HG03280 (cell line): ENCODE measurements around the gene LYZL6.

ENCODE experiments used
- ATAC-seq: cut with Tn5 transposase; IDR thresholded peaks from one replicate; pipeline ENCODE4 v1.9.1; 2021; ENCODE audit warnings: mild to moderate bottlenecking, moderate library complexity; ENCODE audit not compliant: unreplicated experiment

LYZL6 gene, protein sequence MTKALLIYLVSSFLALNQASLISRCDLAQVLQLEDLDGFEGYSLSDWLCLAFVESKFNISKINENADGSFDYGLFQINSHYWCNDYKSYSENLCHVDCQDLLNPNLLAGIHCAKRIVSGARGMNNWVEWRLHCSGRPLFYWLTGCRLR

DNA sequence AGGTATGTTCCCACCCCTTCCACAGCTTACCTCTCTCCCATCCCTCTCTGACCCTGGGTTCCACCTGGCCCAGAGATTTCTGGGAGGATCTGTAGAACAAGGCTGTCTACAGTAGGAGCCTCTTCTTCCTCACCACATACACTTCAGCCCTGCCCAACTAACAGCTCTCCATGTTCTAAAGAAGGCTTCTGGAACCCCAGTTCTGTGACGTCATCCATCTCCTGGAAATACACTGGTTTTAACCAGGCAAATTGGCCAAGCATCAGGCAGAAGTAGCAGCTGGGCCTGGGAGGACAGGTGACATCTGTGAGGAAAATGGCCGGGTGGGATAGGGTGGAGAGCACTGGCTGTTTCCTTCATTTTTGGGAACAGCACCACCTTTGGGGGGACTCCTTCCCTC, at the start of gene LYZL6:
TSS of gene LYZL6 (minus strand) at position 177 of the 400 bp plus-strand sequence. CDS start 4,357 bp downstream, outside the sequence.
- ATAC-seq, result no peak

DNA sequence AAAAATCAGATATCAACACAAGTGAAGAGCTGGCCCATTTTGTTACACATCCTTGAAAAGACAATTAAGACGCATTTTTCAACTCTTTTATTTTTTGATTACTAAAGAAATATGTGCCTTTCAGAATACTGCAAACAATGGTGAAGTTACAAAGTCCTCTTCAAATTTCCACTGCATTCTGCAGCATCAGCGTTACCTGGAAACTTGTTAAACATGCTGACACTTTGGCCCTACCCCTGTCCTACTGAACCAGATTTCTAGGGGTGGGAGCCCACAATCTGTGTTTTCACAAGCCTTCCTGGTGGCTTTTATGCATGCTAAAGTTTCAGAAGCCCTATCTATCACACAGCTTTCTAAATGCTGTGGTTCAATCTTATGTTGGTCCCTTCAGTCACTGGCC, 47.6 kb upstream of the LYZL6 start:
- ATAC-seq, result no peak

DNA sequence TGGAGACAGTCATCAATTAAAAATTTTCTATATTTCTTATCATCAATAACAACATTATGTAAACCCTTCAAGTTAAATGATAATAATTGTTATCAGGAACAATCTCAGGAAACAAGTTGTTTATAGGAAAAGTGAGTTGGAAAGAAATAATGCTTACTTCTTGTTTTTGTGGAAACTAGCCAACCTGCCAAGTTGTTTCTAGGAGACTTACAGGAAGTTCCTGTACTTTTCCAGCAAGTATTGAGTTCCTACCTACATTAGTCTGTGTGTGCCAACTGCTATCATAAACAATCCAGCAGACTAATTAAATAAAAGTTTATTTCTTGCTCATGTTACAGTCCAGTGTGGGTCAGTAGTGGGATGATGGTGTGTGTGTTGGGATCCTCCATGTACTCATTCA, 44.7 kb upstream of the LYZL6 start:
- ATAC-seq, result no peak

DNA sequence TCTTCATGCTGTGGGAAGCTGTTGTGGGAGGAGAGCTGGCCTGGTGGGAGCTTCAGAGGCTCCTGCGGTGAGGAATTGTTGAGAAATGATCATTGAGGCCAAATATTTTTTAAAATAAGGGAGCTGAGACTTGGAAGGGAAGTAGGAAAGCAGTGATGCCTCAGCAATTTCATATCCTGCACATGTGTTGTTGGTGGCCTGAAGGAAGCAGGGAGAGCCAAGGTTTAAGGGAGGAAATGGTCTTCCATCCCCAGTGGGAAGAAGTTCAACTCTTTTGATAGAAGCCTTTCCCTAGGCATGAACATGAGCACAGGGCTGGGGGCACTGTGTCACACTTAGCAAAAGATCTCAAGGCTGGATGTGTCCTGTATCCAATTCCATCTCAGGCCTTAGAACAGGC, 43.1 kb upstream of the LYZL6 start, which contains the start of gene CCL14:
TSS of gene CCL14 (minus strand) at position 87 of the 400 bp plus-strand sequence. CDS start at position 7, 80 bp downstream.
- no peak for ATAC-seq

DNA sequence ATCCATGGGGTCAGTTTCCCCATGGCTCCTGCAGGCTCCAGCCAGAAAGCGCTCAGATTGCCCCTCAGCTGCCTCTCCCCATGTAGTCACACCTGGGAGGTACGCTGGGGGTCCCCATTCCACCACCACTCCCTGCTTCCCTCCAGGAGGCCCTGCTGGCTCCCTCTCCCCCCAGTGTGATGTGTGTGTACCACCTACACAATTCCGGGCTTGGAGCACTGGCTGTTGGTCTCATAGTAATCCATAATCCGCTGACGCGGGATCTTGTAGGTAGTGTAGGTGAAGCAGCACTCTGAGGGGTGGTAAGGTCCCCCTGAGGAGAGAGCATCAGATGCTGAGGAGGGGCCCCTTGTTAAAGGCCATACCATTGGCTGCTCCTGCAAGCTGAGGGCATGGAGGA, 40.6 kb upstream of the LYZL6 start:
- ATAC-seq, result no peak

DNA sequence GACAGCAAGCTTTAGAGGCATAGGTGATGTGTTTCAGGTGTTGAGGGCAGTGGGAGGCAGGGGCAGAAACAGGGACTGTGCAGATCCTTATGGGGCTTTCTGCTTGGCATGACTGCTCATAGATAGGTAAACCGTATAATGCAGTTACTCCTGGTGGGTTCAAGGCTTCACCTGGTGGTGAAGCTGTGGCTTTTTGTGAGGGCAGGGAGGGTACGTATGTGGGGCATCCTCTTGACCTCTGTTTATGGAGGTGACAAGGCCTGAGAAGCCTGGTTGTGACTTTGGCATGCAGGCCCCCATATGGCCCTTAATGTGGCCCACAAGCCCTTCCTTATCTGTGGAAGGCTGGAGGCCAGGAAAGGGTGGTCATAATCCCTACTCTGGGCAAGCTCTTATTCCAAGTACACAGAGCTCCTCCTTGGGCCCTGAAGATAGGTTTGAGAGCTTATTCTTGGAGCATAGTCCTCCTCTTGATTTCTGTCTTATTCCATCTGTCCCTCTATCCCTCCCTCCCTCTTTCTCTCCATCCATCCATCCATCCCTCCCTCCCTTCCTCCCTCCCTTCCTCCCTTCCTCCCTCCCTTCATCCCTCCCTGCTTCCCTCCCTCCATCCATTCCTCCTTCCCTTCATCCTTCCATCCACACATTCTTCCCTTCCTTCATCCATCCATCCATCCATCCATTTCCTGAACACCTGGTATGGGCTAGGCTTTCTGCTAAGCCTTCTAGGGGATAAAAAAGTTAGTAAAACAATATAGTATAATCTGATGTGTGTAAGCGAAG, 39.1 kb upstream of the LYZL6 start:
- ATAC-seq, result no peak

DNA sequence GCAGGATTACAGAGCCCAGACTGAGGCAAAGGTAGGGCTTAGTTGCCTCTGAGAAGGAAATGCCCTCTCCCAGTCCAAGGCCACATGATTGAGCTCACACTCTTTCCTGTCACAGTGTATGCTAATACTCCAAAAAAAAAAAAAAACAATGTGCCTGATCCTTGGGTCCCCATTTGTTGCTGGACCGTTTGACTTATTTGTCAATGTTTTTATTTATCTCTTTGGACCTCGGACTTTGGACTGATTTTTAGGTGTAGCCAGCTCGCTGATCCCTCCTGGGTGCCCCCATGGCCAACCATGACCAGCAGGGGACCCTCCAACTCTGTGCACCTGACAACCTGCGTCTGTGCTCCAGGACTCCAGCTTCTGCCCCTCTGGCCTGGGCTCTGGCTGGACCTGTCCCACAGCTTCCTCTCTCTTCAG, 38.4 kb upstream of the LYZL6 start:
- ATAC-seq, result no peak

DNA sequence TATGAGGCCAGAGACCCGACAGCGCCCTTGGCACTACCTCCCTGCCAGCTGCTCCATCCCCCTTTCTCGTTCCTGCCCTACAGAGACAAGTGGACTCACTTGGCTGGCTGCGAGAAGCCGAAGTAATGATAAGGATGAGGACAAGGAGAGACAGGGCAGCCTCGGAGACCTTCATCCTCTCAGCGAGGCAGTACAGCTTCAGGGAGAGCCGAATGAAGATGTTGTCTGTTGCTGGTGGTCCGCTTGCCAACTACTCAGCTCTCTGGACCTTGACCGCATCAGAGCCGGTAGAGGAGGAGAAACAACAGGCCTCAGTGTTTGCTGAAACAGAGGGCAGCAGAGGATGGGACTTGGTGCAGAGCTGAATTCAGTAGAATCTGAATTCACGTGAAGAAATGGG, 37.7 kb upstream of the LYZL6 start, which contains the start of gene CCL16:
TSS of gene CCL16 (minus strand) at position 252 of the 400 bp plus-strand sequence. CDS start at position 175, 77 bp downstream.
- ATAC-seq, result no peak

DNA sequence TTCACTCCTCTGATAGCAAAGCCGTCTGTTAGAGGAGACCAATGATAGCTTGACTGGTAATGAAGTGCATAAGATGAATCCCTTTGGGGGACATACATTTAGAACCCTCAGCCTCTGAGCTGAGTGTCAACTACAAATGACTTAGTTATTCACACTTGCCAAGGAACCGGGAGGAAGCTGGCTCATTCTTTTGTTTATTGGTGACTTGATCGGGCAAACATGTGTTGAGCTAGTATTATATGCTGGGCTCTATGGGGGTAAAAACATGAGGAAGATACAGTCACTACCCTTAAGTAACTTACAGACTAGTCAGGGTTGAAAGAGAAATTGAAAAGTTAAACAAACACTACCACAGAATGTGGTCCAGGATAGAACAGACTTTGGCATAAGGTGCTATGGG, 34.8 kb upstream of the LYZL6 start:
- no peak for ATAC-seq

DNA sequence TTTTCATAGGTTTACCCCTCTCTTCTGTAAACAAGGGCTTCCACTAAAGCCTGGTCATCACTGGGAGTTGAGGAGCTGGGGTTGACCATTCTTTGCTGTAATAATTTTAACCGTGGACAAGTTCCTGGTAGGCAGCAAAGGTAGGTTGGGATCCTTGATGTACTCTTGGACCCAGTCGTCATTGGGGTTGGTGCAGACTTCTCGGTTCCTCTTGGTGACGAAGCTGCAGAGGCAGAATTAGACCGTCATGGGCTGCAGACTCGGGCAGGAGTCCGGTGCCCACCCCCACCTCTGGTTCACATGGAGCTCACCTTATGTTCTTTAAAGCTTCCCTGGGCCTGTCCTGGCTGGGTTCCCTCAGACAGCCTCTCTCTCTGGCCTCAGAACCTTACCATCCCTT, 34.0 kb upstream of the LYZL6 start:
- no peak for ATAC-seq

DNA sequence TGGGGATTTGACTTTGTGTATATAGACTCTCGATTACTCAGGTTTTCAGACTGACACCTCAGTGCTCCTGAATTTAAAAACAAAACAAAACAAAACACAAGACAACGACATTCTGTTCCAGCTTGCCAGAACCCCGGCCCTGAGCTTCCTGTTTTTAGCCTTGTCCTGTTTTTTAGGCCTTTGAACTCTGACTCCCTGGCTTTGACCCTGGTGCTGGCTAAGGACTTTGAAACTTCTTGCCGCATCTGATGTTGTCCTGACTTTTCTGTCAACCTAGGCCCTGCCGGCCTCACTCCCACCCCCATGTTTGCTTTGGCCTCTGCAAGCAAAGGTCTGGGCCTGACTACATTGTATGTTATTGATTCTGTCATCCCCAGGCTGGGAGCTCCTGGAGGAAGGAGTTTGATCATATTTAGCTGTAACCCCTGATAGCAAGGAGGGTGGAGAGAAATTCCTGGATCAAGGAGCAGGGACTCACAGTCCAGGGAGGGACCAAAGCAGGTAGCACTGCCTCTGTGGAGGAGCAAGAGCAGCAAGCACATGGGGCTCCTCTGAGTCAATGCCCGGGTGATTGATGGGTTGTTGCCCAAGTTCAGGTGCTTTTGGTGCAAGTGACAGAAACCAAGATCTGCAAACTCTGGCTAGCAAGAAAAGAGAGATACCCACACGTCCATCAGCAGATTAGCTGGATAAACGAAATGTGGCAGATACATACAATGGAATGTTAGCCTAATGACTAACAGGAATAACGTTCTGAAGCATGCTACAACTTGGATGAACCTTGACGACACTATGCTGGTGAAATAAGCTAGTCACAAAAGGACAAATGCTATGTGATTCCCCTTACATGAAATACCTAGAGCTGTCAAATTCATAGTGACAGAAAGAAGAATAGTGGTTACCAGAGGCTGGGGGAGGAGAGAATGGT, 30.1 kb upstream of the LYZL6 start:
- ATAC-seq, result no peak

DNA sequence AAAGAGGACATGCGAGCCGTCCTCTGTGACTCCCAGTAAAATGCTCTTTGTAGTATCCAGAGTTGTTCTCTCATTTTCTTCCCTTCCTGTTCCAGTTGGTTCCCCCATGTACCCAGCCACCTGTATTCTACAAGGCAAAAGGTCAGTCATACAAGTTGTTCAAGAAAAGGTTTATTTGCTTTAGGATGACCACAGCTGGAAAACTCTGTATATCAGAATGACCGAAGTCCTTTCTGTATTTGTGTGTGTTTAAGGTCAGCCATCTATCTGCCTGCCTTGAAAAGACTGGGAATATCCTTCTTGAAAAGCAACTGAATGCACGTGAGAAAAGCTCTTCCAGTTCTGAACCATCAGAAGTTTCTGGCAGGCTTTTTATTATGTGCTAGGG, 29.4 kb upstream of the LYZL6 start:
- no peak for ATAC-seq

DNA sequence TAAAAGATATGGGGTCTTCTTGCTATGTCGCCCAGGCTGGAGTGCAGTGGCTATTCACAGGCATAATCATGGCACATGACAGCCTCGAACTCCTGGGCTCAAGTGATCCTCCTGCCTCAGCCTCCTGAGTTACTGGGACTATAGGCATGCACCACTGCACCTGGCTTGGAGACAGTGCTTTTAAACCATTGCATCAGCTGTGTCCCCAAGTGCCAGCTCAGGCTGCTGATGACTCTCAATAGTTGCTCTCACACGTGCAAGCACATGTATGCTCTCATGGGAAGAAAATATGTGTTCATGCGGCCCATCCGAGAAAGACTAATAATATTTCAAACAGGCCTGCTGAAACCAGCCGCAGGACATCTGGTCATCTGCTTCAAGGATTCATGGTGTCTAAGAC, 29.0 kb upstream of the LYZL6 start:
- ATAC-seq, result no peak

DNA sequence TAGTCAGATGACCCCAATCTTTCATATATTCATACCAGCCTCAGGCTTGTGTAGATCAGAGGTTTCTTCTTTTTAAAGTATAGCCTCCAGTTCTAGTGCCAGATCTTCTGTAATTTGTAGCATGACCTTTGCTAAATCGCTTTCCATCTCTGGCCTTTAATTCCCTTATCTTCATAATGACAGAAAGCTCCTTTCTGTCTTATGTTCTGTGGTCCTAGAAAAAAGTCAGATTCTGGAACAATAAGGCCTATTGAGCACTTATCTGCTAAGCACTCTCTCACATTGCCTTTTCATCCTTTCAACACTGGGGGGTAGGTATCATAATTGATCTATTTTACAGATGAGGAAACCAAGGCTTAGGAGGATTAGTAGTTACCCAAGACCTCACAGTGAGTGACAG, 28.6 kb upstream of the LYZL6 start:
- ATAC-seq, result no peak

DNA sequence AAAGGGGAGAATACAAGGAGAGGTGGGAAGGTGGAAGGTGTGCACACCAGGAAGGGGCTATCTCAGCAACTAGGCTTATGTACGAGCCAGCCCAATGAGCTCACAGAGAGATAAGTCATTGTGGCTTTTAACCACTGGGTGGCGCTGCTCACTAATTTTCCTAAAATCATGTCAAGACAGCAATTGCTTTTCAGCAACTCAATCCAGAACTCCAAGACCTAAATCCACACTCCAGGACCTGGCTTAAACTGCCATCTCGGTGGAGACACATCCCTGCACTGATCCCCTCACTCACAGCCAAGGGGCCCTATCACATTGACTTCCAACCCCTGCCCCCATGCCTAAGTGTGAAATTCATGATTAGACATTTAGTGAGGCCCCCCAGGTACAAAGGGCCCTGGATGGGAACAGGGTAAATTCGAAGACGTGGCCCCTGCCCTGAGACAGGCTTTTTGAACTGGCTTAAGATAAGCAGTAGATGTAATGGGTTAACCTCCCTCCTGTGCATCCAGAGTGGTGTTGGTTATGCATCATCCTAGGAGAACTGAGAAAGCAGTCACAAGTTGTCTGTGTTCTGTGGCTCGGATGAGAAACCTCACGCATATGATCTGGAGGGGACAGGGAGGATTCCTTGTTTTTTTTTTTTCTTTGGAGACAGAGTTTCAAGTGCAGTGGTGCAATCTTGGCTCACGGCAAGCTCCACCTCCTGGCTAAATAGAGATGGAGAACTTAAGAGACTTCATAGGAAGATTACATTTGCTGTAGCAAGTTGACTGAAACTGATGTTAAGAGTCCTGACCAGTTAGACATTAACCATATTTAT, 26.3 kb upstream of the LYZL6 start:
- ATAC-seq, result no peak

DNA sequence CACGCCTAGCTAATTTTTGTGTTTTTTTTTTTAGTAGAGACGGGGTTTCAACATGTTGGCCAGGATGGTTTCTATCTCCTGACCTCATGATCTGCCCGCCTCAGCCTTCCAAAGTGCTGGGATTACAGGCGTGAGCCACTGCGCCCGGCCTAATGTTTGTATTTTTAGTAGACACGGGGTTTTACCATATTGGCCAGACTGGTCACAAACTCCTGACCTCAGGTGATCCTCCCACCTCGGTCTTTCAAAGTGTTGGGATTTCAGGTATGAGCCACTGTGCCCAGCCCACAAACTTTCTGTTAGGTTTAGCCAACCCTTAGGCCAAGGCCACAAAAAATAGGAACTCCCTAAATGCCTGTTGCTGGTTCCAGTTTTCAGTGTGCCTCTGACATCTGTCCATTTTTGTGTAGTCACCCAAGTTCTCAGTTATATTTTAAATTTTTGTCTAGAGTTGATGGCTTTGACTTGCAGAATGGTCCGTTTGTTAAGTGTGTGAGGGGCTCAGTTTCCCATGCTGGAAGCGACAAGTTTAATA, 25.1 kb upstream of the LYZL6 start:
- ATAC-seq, result no peak

DNA sequence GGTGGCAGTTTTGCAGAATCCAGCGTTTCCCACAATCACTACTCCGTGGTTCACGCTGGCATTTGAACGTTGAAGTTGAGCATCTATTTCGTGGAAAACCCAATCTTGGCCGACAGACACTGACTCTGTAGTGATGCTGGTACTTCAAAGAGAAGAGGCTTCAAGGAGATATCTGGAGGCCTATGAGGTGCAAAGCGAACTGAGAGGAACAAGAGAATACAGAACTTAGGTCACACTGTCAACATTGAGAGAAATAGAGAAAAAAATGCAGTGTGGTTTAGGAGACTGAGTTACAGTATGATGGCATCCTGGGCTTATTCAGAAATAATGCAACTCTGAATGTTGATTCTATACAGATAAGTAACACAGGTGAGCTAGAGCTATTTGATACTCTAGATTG, 21.8 kb upstream of the LYZL6 start:
- ATAC-seq, result no peak

DNA sequence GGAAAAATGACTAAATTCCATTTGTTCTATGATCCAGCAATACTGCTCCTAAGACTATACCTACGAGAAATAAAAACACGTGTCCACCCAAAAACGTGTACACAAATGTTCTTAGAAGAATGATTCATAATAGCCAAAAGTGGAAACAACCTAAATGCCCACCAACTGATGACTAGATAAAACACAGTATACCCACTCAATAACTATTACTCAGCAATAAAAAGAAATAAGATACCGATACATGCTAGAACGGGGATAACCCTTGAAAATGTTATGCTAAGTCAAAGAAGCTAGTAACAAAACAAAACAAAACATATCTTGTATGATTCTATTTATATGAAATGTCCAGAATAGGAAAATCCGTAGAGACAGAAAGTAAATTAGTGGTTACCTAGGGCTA, 20.1 kb upstream of the LYZL6 start:
- ATAC-seq, result no peak

DNA sequence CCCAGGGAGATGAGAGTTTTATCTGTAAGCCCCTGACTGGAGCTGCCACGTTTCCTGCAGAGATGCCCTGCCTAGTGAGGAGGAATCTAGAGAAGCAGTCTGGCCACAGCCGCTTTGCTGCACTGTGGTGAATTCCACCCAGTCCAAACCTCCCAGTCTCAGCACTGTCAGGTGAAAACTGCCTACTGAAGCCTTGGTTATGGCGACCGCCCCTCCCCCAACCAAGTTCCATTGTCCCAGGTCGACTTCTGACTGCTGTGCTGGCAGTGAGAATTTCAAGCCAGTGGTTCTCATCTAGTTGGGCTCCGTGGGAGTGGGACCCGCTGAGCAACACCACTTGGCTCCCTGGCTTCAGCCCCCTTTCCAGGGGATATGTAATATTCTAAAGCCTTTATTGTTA, 10.2 kb upstream of the LYZL6 start:
- no peak for ATAC-seq

DNA sequence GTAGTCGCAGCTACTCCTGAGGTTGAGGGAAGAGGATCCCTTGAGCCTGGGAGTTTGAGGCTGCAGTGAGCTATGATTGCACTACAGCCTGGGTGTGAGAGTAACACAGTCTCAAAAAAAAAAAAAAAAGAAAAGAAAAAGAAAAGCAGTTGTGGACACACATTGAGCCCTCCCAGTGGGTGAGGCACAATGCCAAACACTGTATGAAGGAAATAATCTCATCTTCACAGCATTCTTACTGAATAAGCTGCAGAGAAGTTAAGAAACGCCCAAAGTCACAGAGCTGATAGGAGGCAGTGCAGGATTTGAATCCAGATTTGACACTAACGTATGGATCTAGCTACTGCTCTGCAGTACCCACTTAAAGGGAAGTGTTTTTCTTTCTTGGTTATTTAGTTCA, 5.9 kb upstream of the LYZL6 start:
- no peak for ATAC-seq
